Activated CD4-positive, alpha-beta T cell treated with anti-CD3 and anti-CD28 coated beads for 48 hours (primary cell): ENCODE results near the gene FKBP5.

Source experiments
- DNase-seq: peaks from one replicate; pipeline ENCODE4 v3.0.0-alpha.2; 2020

Gene FKBP5

DNA sequence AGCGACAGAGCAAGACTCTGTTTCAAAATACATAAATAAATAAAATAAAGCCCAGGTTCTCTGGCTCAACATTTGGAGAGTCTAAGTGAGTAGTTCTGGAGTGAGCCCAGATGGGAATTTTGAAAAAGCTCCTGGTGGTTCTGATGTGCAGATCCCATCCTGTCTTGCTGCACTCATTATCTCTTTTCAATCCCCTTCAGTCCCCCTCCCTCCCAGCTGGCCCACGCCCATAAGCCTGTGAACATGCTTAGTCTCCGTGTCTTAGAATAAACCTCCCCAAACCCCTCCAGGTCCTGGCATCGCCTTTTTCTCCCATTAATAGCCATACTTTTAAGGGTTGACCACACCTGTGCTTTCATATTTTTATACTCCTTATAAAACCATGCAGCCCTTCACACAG lies 156.6 kb downstream of the FKBP5 start:
- no peak for DNase-seq

DNA sequence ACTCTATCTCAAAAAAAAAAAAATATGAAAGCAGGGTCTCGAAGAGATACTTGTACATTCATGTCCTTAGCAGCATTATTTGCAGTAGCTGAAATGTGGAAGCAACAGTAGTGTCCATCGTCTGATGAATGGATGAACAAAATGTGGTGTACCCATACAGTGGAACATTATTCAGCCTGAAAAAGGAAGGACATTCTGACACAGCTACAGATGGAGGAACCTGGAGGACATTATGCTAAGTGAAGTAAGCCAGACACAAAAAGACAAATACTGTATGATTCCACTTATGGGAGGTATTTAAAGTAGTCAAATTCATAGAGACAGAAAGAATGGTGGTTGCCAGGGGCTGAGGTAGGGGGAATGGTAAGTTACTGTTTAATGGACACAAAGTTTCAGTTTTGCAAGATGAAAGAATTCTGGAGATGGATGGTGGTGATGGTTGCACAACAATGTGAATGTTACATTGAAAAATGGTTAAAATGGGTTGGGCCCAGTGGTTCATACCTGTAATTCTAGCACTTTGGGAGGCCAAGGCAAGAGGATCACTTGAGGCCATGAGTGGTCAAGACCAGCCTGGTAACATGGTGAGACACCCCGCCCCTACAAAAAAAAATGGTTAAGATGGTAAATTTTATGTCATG lies 164.2 kb downstream of the FKBP5 start:
- DNase-seq = no peak
